Gastrocnemius medialis (tissue), 4 donors: ENCODE results near the gene CCDC93. TPM values are rescaled to one million over a fixed set of nuclear protein-coding genes. Genes with fewer than 3 reads are reported as not detected.

Experiments
- ATAC-seq, 2 donors: fragments of 150-250 bp; one replicate each; pipeline ENCODE4 v1.9.1; 2016
- DNase-seq, 2 donors: peaks; one replicate each; pipeline ENCODE4 v3.0.0-alpha.2; 2019
- H3K27ac ChIP-seq, 4 donors: fragments of 200-600 bp; sonication (generic); 1 replicate in 1 of 4; 2 replicates in 3 of 4; pipeline ENCODE4 v1.5.1; 2016 to 2018; ENCODE audit warnings: mild to moderate bottlenecking in 2 of 4, moderate library complexity in 1 of 4
- H3K27me3 ChIP-seq, 3 donors: fragments of 200-600 bp; sonication (generic) in 2 of 3; 1 replicate in 1 of 3; 2 replicates in 2 of 3; pipeline versions ENCODE4 v1.5.1 to v1.6.0; 2016 to 2019; ENCODE audit warnings: mild to moderate bottlenecking in 1 of 3, moderate library complexity in 1 of 3
- H3K36me3 ChIP-seq, 2 donors: fragments of 200-600 bp; sonication (generic) in 1 of 2; one replicate each; pipeline ENCODE4 v1.5.1; 2017 to 2018
- H3K4me1 ChIP-seq, 2 donors: fragments of 200-600 bp; sonication (generic) in 1 of 2; one replicate each; pipeline ENCODE4 v1.5.1; 2016 to 2017; ENCODE audit warnings: mild to moderate bottlenecking in 2 of 2
- H3K4me3 ChIP-seq, 4 donors: fragments of 200-600 bp; sonication (generic) in 3 of 4; 1 replicate in 1 of 4; 2 replicates in 3 of 4; pipeline ENCODE4 v1.5.1; 2016 to 2019; ENCODE audit warnings: mild to moderate bottlenecking in 2 of 4
- H3K9me3 ChIP-seq, 3 donors: fragments of 200-600 bp; sonication (generic) in 2 of 3; 1 replicate in 1 of 3; 2 replicates in 2 of 3; pipeline ENCODE4 v1.5.1; 2016 to 2019
- POLR2A ChIP-seq, 2 donors: fragments of 450-650 bp; IDR thresholded peaks; one replicate each; pipeline ENCODE4 v1.6.1; 2017; ENCODE audit warnings: antibody characterized with exemption in 2 of 2, mild to moderate bottlenecking in 2 of 2, moderate library complexity in 2 of 2
- in situ Hi-C, 4 donors: fragments of 200-750 bp; cut with MboI; loops; one replicate each; pipeline versions ENCODE4 v1.15.0 to v1.8.0; 2017; ENCODE audit warnings: low sequenced_read_pairs in 4 of 4
- intact Hi-C: fragments of 100-400 bp; cut with DNase I; formaldehyde crosslinking; loops from one replicate; pipeline ENCODE4 v1.15.1; 2023; ENCODE audit warnings: low total_unique reads
- total RNA-seq, 4 donors: library from RNA; depleted of rRNA; stranded (reverse); fragments of >200 nt; gene quantifications; one replicate each; pipeline versions ENCODE4 v1.1.0 to v1.2.3, GENCODE V29; 2016
- TF ChIP-seq, protein P1 (sequence below), 5 experiments: fragments of 450-650 bp in 3 of 5; fragments of 200-600 bp in 2 of 5; sonication (generic) in 2 of 5; IDR thresholded peaks in 4 of 5; conservative IDR thresholded peaks in 1 of 5; 1 replicate in 4 of 5; 2 replicates in 1 of 5; pipeline ENCODE4 v1.5.1; 2016 to 2019; ENCODE audit warnings: antibody characterized with exemption in 5 of 5, mild to moderate bottlenecking in 3 of 5, moderate library complexity in 3 of 5

CCDC93 gene
- total RNA-seq, 4 donors from 2014 or later = 9.6 to 13.6 (median 12.8) TPM

DNA sequence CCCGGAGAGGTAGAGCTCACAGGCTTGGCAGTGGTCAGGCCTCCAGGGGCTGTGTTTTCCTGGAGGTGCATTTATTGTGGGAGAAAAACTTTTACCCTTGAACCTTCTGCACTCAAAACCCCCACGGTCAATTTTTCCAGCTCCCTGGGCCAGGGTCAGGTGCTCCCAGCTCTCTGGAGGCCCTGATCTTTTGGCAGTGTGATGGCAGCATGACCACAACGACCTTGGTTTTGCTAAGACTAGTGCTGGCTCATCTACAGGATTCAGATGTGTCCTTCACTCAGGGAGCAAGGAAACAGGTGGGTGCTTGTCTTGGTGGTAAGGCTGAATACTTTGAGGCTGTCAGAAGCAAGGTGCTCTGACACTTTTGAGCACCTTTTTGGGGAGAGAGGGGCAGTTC is 92.3 kb downstream of the CCDC93 start:
- no peak for TF ChIP-seq POLR2A (IDR thresholded peaks at IDR 0.05)
- TF ChIP-seq, protein P1, sequence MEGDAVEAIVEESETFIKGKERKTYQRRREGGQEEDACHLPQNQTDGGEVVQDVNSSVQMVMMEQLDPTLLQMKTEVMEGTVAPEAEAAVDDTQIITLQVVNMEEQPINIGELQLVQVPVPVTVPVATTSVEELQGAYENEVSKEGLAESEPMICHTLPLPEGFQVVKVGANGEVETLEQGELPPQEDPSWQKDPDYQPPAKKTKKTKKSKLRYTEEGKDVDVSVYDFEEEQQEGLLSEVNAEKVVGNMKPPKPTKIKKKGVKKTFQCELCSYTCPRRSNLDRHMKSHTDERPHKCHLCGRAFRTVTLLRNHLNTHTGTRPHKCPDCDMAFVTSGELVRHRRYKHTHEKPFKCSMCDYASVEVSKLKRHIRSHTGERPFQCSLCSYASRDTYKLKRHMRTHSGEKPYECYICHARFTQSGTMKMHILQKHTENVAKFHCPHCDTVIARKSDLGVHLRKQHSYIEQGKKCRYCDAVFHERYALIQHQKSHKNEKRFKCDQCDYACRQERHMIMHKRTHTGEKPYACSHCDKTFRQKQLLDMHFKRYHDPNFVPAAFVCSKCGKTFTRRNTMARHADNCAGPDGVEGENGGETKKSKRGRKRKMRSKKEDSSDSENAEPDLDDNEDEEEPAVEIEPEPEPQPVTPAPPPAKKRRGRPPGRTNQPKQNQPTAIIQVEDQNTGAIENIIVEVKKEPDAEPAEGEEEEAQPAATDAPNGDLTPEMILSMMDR (IDR thresholded peaks at IDR 0.05 in 4 of 5, conservative IDR thresholded peaks at IDR 0.05 in 1 of 5) = no peak
- ATAC-seq = no peak
- intact Hi-C loops (no loop called here), in situ Hi-C loops (no loop called here)
- no peaks in the 10 kb centered on the region for H3K9me3 ChIP-seq
- peaks cover 2 to 52% of the 10 kb centered on the region in 2 donors for H3K36me3 ChIP-seq
- DNase-seq = no peak
- H3K4me3 ChIP-seq = no peak overlapping the region
- no peaks in the 10 kb centered on the region for H3K4me1 ChIP-seq
- H3K27me3 ChIP-seq = no peaks in the 10 kb centered on the region
- no peak overlapping the region for H3K27ac ChIP-seq

DNA sequence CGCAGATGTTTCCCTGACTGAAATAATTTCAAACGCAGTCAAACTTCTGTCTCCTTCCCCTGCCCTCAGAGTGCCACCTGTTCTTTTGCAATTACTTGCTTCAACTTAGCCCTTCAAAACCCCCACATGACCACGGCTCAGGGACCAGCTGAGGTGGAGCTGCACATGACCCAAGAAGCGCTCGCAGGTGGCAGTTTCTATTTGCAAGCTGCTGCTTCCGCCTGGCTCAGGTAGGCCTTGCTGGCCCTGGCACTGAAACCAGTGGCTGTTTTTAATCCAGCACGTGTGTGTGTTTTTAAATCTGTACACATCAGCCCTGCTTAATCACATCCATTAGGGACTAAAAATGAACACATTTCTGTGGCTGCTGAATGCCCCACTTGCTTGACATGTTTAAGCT is 95.3 kb downstream of the CCDC93 start:
- Histone ChIP-seq H3K4me3 (no peak overlapping the region), H3K27me3 (no peaks in the 10 kb centered on the region), H3K36me3 (peaks cover 2 to 67% of the 10 kb centered on the region in 2 donors), H3K27ac (no peak overlapping the region), H3K9me3 (no peaks in the 10 kb centered on the region), H3K4me1 (no peaks in the 10 kb centered on the region)
- TF ChIP-seq POLR2A (IDR thresholded peaks at IDR 0.05) = no peak
- TF ChIP-seq, protein P1 (IDR thresholded peaks at IDR 0.05 in 4 of 5, conservative IDR thresholded peaks at IDR 0.05 in 1 of 5) = no peak
- ATAC-seq (no peak), DNase-seq (no peak)
- in situ Hi-C loops (no loop called here), intact Hi-C loops (no loop called here)

DNA sequence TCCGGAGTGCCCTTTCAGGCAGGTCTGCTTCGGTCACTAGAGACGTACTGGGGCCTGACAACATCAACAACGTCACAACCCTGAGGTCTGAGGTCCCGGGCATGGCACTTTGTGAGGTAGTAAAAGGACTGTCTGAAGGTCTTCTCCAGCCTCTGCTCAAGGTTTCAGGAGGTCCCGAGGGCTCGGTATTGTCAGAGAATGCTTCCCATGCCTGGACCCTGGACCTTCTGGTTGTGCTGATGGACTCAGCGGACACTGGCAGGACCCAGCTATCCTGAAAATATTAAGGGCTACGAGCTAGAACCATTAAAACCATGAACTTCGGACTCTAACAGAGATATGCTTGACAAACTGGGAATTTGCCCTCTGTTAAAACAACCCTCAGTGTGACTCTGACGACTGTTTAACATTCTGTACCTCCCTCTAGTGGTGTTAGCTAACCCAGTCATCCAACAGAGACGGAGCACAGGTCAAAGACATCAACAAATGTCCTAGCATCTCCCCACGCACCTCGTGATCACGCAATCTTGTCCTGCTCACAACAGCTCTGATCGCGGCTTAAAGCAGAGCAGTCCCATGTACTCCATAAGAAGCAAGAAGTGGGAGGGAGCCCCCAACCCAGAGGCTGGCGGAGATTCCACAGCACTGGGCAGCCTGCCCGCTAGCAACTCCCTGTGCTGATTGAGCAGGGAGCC is 96.5 kb downstream of the CCDC93 start:
- Histone ChIP-seq H3K4me3 (no peak overlapping the region), H3K36me3 (peaks cover 2 to 59% of the 10 kb centered on the region in 2 donors), H3K9me3 (no peaks in the 10 kb centered on the region), H3K4me1 (no peaks in the 10 kb centered on the region), H3K27me3 (no peaks in the 10 kb centered on the region), H3K27ac (no peak overlapping the region)
- intact Hi-C loops (no loop called here), in situ Hi-C loops (no loop called here)
- DNase-seq = no peak
- no peak for ATAC-seq
- TF ChIP-seq, protein P1 (IDR thresholded peaks at IDR 0.05 in 4 of 5, conservative IDR thresholded peaks at IDR 0.05 in 1 of 5) = no peak
- TF ChIP-seq POLR2A (IDR thresholded peaks at IDR 0.05) = no peak

DNA sequence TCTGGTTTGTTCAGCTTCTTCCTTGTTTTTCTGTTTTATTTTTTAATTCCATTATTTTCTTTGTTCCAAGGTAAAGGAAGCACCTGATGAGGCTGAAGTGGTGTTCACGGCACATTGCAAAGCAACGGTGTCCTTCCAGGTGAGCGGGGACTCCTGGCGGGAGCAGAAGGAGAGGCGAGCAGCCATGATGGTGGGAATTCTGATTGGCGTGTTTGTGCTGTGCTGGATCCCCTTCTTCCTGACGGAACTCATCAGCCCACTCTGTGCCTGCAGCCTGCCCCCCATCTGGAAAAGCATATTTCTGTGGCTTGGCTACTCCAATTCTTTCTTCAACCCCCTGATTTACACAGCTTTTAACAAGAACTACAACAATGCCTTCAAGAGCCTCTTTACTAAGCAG is 110.9 kb downstream of the CCDC93 start:
- H3K27ac ChIP-seq = no peak overlapping the region
- in situ Hi-C loops (no loop called here), intact Hi-C loops (no loop called here)
- H3K36me3 ChIP-seq = no peaks in the 10 kb centered on the region
- H3K4me1 ChIP-seq = no peaks in the 10 kb centered on the region
- ATAC-seq (no peak), DNase-seq (no peak)
- H3K9me3 ChIP-seq = no peaks in the 10 kb centered on the region
- no peaks in the 10 kb centered on the region for H3K27me3 ChIP-seq
- TF ChIP-seq POLR2A (IDR thresholded peaks at IDR 0.05) = no peak
- TF ChIP-seq, protein P1 (IDR thresholded peaks at IDR 0.05 in 4 of 5, conservative IDR thresholded peaks at IDR 0.05 in 1 of 5) = no peak
- H3K4me3 ChIP-seq = no peak overlapping the region

DNA sequence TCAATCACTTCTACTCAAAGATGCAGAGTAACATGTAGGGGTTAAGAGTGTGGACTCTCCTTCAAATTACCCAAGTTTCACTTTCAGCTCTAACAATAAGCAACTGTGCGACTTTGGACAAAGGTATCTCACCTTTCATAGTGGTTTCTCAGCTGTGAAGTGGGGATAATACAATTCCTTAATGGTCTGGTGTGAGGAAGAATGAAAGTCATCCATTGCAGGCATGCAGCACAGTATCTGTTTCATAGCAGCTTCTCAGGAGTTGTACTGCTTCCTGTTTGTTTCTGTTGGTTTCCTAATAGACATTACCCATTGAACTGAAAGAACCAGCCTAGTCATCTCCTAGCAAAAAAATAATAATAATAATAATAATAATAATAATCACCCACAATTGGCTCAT is 125.0 kb downstream of the CCDC93 start:
- no peak overlapping the region for H3K4me3 ChIP-seq
- H3K27me3 ChIP-seq = no peaks in the 10 kb centered on the region
- ATAC-seq (no peak), DNase-seq (no peak)
- TF ChIP-seq POLR2A (IDR thresholded peaks at IDR 0.05) = no peak
- TF ChIP-seq, protein P1 (IDR thresholded peaks at IDR 0.05 in 4 of 5, conservative IDR thresholded peaks at IDR 0.05 in 1 of 5) = no peak
- no peaks in the 10 kb centered on the region for H3K4me1 ChIP-seq
- in situ Hi-C loops = no loop called here
- H3K36me3 ChIP-seq = no peaks in the 10 kb centered on the region
- H3K9me3 ChIP-seq = no peaks in the 10 kb centered on the region
- intact Hi-C loops = no loop called here
- no peak overlapping the region for H3K27ac ChIP-seq
